H9 (cell line): ENCODE data around the gene CYP27C1. TPM values are rescaled to one million over a fixed set of nuclear protein-coding genes. Genes with fewer than 3 reads are reported as not detected.
"Not testable (repeated sequence)": the region's sequence is repeated elsewhere in the genome, so short reads cannot be mapped to it uniquely, and the experiment has no call there.

ENCODE experiments used
- DNase-seq: peaks from one replicate; pipeline ENCODE4 v3.0.0-alpha.2; 2017
- H2AFZ ChIP-seq: one replicate; pipeline ENCODE4 v1.6.1; 2013; ENCODE audit warnings: mild to moderate bottlenecking, low read length, control low read depth, moderate library complexity
- H2AK5ac ChIP-seq: 2 replicates; pipeline ENCODE4 v1.6.1; 2013; ENCODE audit warnings: low read length, control low read depth, mixed read lengths; ENCODE audit not compliant: insufficient read length
- H2BK120ac ChIP-seq: one replicate; pipeline ENCODE4 v1.6.1; 2013; ENCODE audit warnings: low read depth, mild to moderate bottlenecking, low read length, control low read depth, inconsistent platforms; ENCODE audit not compliant: poor library complexity, severe bottlenecking
- H2BK12ac ChIP-seq: 2 replicates; pipeline ENCODE4 v1.6.1; 2013; ENCODE audit warnings: low read length, control low read depth, mixed read lengths, low read depth; ENCODE audit not compliant: insufficient read length
- H2BK15ac ChIP-seq: 2 replicates; pipeline ENCODE4 v1.6.1; 2013; ENCODE audit warnings: low read depth, low read length, control low read depth
- H2BK20ac ChIP-seq: one replicate; pipeline ENCODE4 v1.6.1; 2013; ENCODE audit warnings: low read depth, mild to moderate bottlenecking, low read length, control low read depth, inconsistent platforms; ENCODE audit not compliant: poor library complexity, severe bottlenecking
- H2BK5ac ChIP-seq: 2 replicates; pipeline ENCODE4 v1.6.1; 2013; ENCODE audit warnings: low read length, control low read depth, mixed read lengths; ENCODE audit not compliant: insufficient read length
- H3K14ac ChIP-seq: 2 replicates; pipeline ENCODE4 v1.6.1; 2013; ENCODE audit warnings: low read length, control low read depth; ENCODE audit not compliant: insufficient read depth
- H3K18ac ChIP-seq: 2 replicates; pipeline ENCODE4 v1.6.1; 2013; ENCODE audit warnings: low read depth, mild to moderate bottlenecking, mixed read lengths, low read length, control low read depth; ENCODE audit not compliant: insufficient read length
- H3K23ac ChIP-seq: 2 replicates; pipeline ENCODE4 v1.6.1; 2013; ENCODE audit warnings: low read length, control low read depth, mixed read lengths, low read depth; ENCODE audit not compliant: insufficient read length
- H3K23me2 ChIP-seq: 2 replicates; pipeline ENCODE4 v1.6.1; 2013; ENCODE audit warnings: low read depth, mild to moderate bottlenecking, mixed read lengths, low read length, control low read depth; ENCODE audit not compliant: insufficient read length, poor library complexity, severe bottlenecking
- H3K27ac ChIP-seq: 2 replicates; pipeline ENCODE4 v1.5.1; 2013; ENCODE audit warnings: low read length, control low read depth, mixed read lengths, low read depth; ENCODE audit not compliant: insufficient read length
- H3K27me3 ChIP-seq: 2 replicates; pipeline ENCODE4 v1.6.1; 2013; ENCODE audit warnings: low read length, control low read depth, inconsistent platforms; ENCODE audit not compliant: insufficient read depth
- H3K4ac ChIP-seq: 2 replicates; pipeline ENCODE4 v1.6.1; 2013; ENCODE audit warnings: low read depth, mild to moderate bottlenecking, control low read depth, inconsistent platforms, low read length, moderate library complexity
- H3K4me1 ChIP-seq: 2 replicates; pipeline ENCODE4 v1.6.1; 2013; ENCODE audit warnings: low read length, control low read depth, inconsistent platforms; ENCODE audit not compliant: insufficient read depth
- H3K4me2 ChIP-seq: 2 replicates; pipeline ENCODE4 v1.6.1; 2013; ENCODE audit warnings: low read length, control low read depth, mixed read lengths; ENCODE audit not compliant: insufficient read length, insufficient read depth
- H3K56ac ChIP-seq: 2 replicates; pipeline ENCODE4 v1.6.1; 2013; ENCODE audit warnings: low read depth, mild to moderate bottlenecking, mixed read lengths, low read length, control low read depth; ENCODE audit not compliant: insufficient read length
- H3K79me1 ChIP-seq: 2 replicates; pipeline ENCODE4 v1.6.1; 2013; ENCODE audit warnings: low read depth, mild to moderate bottlenecking, moderate library complexity, low read length, control low read depth, inconsistent platforms; ENCODE audit not compliant: insufficient read depth, poor library complexity, severe bottlenecking
- H3K79me2 ChIP-seq: 2 replicates; pipeline ENCODE4 v1.6.1; 2013; ENCODE audit warnings: low read length, control low read depth, inconsistent platforms; ENCODE audit not compliant: insufficient read depth
- H3K9ac ChIP-seq: 2 replicates; pipeline ENCODE4 v1.6.1; 2013; ENCODE audit warnings: low read length, control low read depth, mixed read lengths; ENCODE audit not compliant: insufficient read length; ENCODE audit errors: extremely low read depth
- H3K9me3 ChIP-seq: one replicate; pipeline ENCODE4 v1.6.1; 2013; ENCODE audit warnings: low read depth, low read length, inconsistent platforms; ENCODE audit not compliant: control insufficient read depth
- H3T11ph ChIP-seq: one replicate; pipeline ENCODE4 v1.6.1; 2013; ENCODE audit warnings: mild to moderate bottlenecking, low read length, control low read depth, inconsistent platforms
- H4K20me1 ChIP-seq: one replicate; pipeline ENCODE4 v1.6.1; 2013; ENCODE audit not compliant: control insufficient read depth, insufficient read length, insufficient read depth
- H4K5ac ChIP-seq: 2 replicates; pipeline ENCODE4 v1.6.1; 2013; ENCODE audit warnings: low read depth, mild to moderate bottlenecking, mixed read lengths, low read length, control low read depth; ENCODE audit not compliant: insufficient read length
- H4K8ac ChIP-seq: replicated peaks from 2 replicates; pipeline ENCODE4 v1.6.1; 2013; ENCODE audit warnings: low read length, control low read depth, mixed read lengths, low read depth; ENCODE audit not compliant: insufficient read length
- H4K91ac ChIP-seq: 2 replicates; pipeline ENCODE4 v1.6.1; 2013; ENCODE audit warnings: low read depth, mild to moderate bottlenecking, moderate library complexity, mixed read lengths, low read length, control low read depth; ENCODE audit not compliant: insufficient read length
- H3K27ac Mint-ChIP-seq, 3 experiments: 2 replicates in 2 of 3; 3 replicates in 1 of 3; pipeline ENCODE4 v1.8.0; 2020 to 2021; ENCODE audit warnings: mixed read lengths in 3 of 3, mild to moderate bottlenecking in 1 of 3, moderate library complexity in 1 of 3
- H3K27me3 Mint-ChIP-seq: 2 replicates; pipeline ENCODE4 v1.8.0; 2021; ENCODE audit warnings: low read depth, mild to moderate bottlenecking, moderate library complexity, mixed read lengths
- H3K36me3 Mint-ChIP-seq, 3 experiments: 2 replicates in 2 of 3; 3 replicates in 1 of 3; pipeline ENCODE4 v1.8.0; 2020 to 2021; ENCODE audit warnings: low read depth in 3 of 3, mixed read lengths in 3 of 3; ENCODE audit not compliant: insufficient read depth in 1 of 3
- H3K4me1 Mint-ChIP-seq, 2 experiments: 2 replicates each; pipeline ENCODE4 v1.8.0; 2020; ENCODE audit warnings: mixed read lengths in 2 of 2
- H3K4me3 Mint-ChIP-seq, 2 experiments: 2 replicates in 1 of 2; 3 replicates in 1 of 2; pipeline ENCODE4 v1.8.0; 2020 to 2021; ENCODE audit warnings: mild to moderate bottlenecking in 2 of 2, mixed read lengths in 2 of 2, moderate library complexity in 1 of 2
- H3K9me3 Mint-ChIP-seq, 2 experiments: 2 replicates in 1 of 2; 3 replicates in 1 of 2; pipeline ENCODE4 v1.8.0; 2020; ENCODE audit warnings: mild to moderate bottlenecking in 2 of 2, mixed read lengths in 2 of 2, moderate library complexity in 1 of 2
- whole genome bisulfite sequencing: extraction: QIAGEN DNeasy Blood & Tissue Kit; methylation state at CpG from one replicate; pipeline ENCODE4 v1.1.7; 2013; ENCODE audit warnings: missing lambda C conversion rate, low lambda C conversion rate, mixed read lengths; ENCODE audit not compliant: insufficient read length; ENCODE audit errors: extremely low coverage; 5-methylcytosine and 5-hydroxymethylcytosine counted together
- total RNA-seq: library from RNA; stranded (reverse); gene quantifications from 2 replicates; pipeline ENCODE4 v1.2.1, GENCODE V29; 2021
- TF ChIP-seq, protein P1 (sequence below): fragments of 200-600 bp; sonication (generic); conservative IDR thresholded peaks from 3 replicates; pipeline ENCODE4 v1.8.0; 2021; ENCODE audit warnings: antibody characterized with exemption, mild to moderate bottlenecking

CYP27C1 gene
- total RNA-seq, 1 experiment from 2014 or later = 2.3 TPM

DNA sequence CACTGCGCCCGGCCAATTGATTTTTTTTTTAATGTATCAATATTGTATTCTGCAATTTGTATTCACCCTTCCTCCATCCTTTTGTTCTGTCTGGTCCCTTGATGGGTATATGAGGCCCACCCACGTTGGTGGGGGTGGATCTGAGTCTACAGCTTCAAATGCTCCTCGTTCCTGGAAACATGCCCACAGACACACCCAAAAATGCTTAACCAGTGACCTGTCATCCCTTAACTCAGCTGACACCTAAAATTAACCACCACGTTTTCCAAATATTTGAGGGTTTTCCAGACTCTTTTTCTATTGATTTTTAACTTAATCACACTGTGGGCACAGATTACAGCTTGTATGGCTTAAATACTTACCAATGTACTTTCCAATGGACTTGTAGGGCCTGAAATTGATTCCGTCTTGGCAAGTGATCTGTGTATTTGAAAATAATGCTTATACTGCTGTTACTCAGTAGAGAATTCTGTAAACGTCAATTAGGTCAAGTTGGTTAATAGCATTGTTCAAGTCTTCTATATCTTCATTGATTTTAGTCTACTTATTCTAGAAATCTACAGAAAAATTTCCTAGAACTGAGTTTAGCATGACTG lies 34.4 kb upstream of the CYP27C1 start:
- no peak overlapping the region for H2BK15ac ChIP-seq
- Mint-ChIP-seq H3K27ac (no peak overlapping the region), H3K4me3 (no peak overlapping the region), H3K9me3 (no peaks in the 10 kb centered on the region), H3K27me3 (no peaks in the 10 kb centered on the region), H3K4me1 (peaks cover 0 to 2% of the 10 kb centered on the region in 2 experiments; a peak in 1 of 4 replicates), H3K36me3 (peaks cover 13 to 36% (median 20%) of the 10 kb centered on the region in 3 experiments)
- H2AK5ac ChIP-seq = no peak overlapping the region
- no peak overlapping the region for H3K56ac ChIP-seq
- H3T11ph ChIP-seq = no peak overlapping the region
- no peak overlapping the region for H3K23ac ChIP-seq
- H3K27me3 ChIP-seq = no peaks in the 10 kb centered on the region
- H4K5ac ChIP-seq = no peak overlapping the region
- H3K27ac ChIP-seq = no peak overlapping the region
- no peak overlapping the region for H3K4me2 ChIP-seq
- no peak overlapping the region for H3K4ac ChIP-seq
- H3K79me1 ChIP-seq = no peaks in the 10 kb centered on the region
- no peak overlapping the region for H2AFZ ChIP-seq
- no peaks in the 10 kb centered on the region for H4K20me1 ChIP-seq
- H3K4me1 ChIP-seq = no peaks in the 10 kb centered on the region
- no CpG with 5 or more reads among the region's 7 CpGs for WGBS
- H2BK120ac ChIP-seq = no peak overlapping the region
- DNase-seq = no peak
- H4K8ac ChIP-seq = no peak overlapping the region
- no peak overlapping the region for H2BK12ac ChIP-seq
- H2BK5ac ChIP-seq = no peak overlapping the region
- H3K14ac ChIP-seq = no peak overlapping the region
- H3K9me3 ChIP-seq = no peaks in the 10 kb centered on the region
- H3K9ac ChIP-seq = no peak overlapping the region
- TF ChIP-seq, protein P1, sequence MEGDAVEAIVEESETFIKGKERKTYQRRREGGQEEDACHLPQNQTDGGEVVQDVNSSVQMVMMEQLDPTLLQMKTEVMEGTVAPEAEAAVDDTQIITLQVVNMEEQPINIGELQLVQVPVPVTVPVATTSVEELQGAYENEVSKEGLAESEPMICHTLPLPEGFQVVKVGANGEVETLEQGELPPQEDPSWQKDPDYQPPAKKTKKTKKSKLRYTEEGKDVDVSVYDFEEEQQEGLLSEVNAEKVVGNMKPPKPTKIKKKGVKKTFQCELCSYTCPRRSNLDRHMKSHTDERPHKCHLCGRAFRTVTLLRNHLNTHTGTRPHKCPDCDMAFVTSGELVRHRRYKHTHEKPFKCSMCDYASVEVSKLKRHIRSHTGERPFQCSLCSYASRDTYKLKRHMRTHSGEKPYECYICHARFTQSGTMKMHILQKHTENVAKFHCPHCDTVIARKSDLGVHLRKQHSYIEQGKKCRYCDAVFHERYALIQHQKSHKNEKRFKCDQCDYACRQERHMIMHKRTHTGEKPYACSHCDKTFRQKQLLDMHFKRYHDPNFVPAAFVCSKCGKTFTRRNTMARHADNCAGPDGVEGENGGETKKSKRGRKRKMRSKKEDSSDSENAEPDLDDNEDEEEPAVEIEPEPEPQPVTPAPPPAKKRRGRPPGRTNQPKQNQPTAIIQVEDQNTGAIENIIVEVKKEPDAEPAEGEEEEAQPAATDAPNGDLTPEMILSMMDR = no peak
- no peaks in the 10 kb centered on the region for H3K79me2 ChIP-seq
- no peaks in the 10 kb centered on the region for H3K23me2 ChIP-seq
- H2BK20ac ChIP-seq = no peak overlapping the region
- no peak overlapping the region for H3K18ac ChIP-seq
- H4K91ac ChIP-seq = no peak overlapping the region

DNA sequence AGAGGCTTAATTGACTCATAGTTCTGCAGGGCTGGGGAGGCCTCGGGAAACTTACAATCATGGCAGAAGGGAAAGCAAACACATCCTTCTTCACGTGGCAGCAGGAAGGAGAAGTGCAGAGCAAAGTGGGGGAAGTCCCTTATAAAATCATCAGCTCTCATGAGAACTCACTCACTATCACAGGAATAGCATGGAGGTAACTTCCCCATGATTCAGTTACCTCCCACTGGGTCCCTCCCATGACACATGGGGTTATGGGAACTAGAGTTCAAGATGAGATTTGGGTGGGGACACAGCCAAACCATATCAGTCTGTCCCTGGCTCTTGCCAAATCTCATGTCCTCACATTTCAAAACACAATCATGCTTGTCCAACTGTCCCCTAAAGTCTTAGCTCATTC lies 21.1 kb upstream of the CYP27C1 start:
- H2BK120ac ChIP-seq, H2AK5ac ChIP-seq, H3K4me3 Mint-ChIP-seq, H3K9ac ChIP-seq, H3K27ac Mint-ChIP-seq, H3K27ac ChIP-seq, H3K23ac ChIP-seq, H3K56ac ChIP-seq, H3K4ac ChIP-seq, H3T11ph ChIP-seq, H3K27me3 ChIP-seq, H2BK15ac ChIP-seq, H3K9me3 ChIP-seq, H2BK12ac ChIP-seq, H4K8ac ChIP-seq, H3K18ac ChIP-seq, H4K20me1 ChIP-seq, H3K4me1 ChIP-seq, H4K5ac ChIP-seq, H2BK5ac ChIP-seq, H3K23me2 ChIP-seq, H3K27me3 Mint-ChIP-seq, H3K79me1 ChIP-seq, H2AFZ ChIP-seq, H2BK20ac ChIP-seq, H3K36me3 Mint-ChIP-seq, H3K14ac ChIP-seq, DNase-seq, H4K91ac ChIP-seq, H3K4me2 ChIP-seq, H3K4me1 Mint-ChIP-seq, H3K79me2 ChIP-seq: not testable (repeated sequence)
- peaks cover 21 to 36% of the 10 kb centered on the region in 2 experiments for H3K9me3 Mint-ChIP-seq
- WGBS = no CpG with 5 or more reads among the region's 2 CpGs
